T-helper 1 cell treated with Interleukin-12 subunit alpha and Interleukin-12 subunit beta and Interleukin-4 antibody, amounts not matched to agents 30 μg/mL and 1 μg/mL, for 36 hours (primary cell): ENCODE data around the gene KAT2B.
A peak's percentile ranks its signal among the peaks of the same experiment; 100 is the strongest.

Source experiments
- H3K27ac Mint-ChIP-seq: one replicate; pipeline ENCODE4 v1.8.0; 2021; ENCODE audit warnings: mild to moderate bottlenecking, mixed read lengths
- H3K27me3 Mint-ChIP-seq: one replicate; pipeline ENCODE4 v1.8.0; 2021; ENCODE audit warnings: low read depth, mixed read lengths
- H3K36me3 Mint-ChIP-seq: one replicate; pipeline ENCODE4 v1.8.0; 2021; ENCODE audit warnings: low read depth, mixed read lengths
- H3K4me1 Mint-ChIP-seq: one replicate; pipeline ENCODE4 v1.8.0; 2021; ENCODE audit warnings: low read depth, mixed read lengths
- H3K4me3 Mint-ChIP-seq: one replicate; pipeline ENCODE4 v1.8.0; 2021; ENCODE audit warnings: mild to moderate bottlenecking, moderate library complexity, mixed read lengths
- H3K9me3 Mint-ChIP-seq: one replicate; pipeline ENCODE4 v1.8.0; 2021; ENCODE audit warnings: mixed read lengths

The KAT2B gene

DNA sequence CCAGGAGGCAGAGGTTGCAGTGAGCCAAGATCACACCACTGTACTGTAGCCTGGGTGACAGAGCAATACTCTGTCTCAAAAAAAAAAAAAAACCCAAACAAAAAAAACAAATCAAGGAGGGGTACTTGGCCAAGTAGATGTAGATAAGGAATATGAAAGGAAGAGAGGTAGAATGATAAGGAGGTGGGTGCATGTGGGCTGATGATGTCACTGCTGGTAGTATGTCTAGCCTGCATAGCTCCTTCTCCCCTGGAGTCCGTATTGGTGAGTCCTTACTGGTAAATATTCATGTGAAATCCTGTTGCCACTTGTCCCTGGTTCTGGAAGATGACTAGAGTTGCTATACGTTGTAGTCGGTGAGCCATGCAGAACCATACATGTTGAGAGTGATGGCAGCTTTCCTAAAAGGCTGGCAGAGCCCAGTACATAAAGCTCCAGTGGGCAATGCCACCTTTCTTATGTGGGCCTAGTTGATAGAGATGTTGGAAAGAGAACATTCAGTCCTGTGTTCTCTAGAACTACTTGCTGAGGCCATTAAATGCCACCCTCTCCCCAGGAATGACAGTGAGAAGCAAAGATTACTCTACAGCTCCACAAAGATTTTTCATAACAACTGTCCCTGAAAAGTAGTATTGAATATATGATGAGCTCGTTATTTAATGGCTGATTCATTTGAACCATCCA is 11.0 kb downstream of the KAT2B start:
- H3K4me1 Mint-ChIP-seq = peaks cover 53% of the 10 kb centered on the region
- no peaks in the 10 kb centered on the region for H3K9me3 Mint-ChIP-seq
- peak overlapping the region; percentile 29 for H3K27ac Mint-ChIP-seq
- peaks cover 14% of the 10 kb centered on the region for H3K36me3 Mint-ChIP-seq
- H3K4me3 Mint-ChIP-seq = no peak overlapping the region
- no peaks in the 10 kb centered on the region for H3K27me3 Mint-ChIP-seq

DNA sequence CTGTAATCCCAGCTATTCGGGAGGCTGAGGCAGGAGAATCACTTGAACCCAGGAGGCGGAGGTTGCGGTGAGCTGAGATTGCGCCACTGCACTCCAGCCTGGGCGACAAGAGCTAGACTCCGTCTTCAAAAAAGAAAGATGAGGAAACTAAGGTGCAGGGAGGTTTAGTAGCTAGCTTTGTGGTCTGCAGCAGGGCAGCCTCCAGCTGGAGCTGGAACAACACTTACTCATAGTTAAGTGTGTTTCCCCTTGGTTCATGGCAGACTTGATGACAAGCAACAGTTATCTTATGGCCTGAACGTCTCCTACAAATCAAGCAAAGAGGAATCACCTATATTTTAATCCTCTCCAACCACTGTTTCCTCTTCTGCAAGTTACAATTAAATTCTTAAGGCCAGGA is 12.6 kb downstream of the KAT2B start:
- Mint-ChIP-seq H3K4me1 (peaks cover 42% of the 10 kb centered on the region), H3K9me3 (no peaks in the 10 kb centered on the region), H3K27me3 (no peaks in the 10 kb centered on the region), H3K27ac (peak overlapping the region; percentile 67), H3K4me3 (no peak overlapping the region), H3K36me3 (peaks cover 11% of the 10 kb centered on the region)

DNA sequence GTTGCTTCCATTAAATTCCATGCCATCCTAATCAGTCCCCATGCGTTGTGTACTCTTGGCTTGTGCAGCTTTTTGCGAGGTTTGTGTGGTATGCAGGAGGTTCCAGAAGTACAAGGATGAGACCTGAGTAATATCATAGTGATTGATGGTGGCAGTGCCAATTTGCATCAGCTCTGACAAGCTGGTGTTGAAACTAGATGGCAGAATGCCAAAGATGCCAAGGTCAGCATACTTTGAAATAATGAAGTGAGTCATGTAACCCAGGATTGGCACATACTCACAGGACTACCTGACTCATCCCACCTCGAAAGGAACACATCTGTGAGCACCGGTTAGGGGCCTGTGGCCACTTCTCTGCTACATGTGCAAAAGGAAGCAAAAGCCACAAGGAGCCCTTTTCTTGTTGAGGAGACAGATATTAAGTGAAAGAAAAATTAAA is 14.3 kb downstream of the KAT2B start:
- Mint-ChIP-seq H3K4me1 (peaks cover 34% of the 10 kb centered on the region), H3K9me3 (no peaks in the 10 kb centered on the region), H3K36me3 (peaks cover 11% of the 10 kb centered on the region), H3K27ac (no peak overlapping the region), H3K4me3 (no peak overlapping the region), H3K27me3 (no peaks in the 10 kb centered on the region)

DNA sequence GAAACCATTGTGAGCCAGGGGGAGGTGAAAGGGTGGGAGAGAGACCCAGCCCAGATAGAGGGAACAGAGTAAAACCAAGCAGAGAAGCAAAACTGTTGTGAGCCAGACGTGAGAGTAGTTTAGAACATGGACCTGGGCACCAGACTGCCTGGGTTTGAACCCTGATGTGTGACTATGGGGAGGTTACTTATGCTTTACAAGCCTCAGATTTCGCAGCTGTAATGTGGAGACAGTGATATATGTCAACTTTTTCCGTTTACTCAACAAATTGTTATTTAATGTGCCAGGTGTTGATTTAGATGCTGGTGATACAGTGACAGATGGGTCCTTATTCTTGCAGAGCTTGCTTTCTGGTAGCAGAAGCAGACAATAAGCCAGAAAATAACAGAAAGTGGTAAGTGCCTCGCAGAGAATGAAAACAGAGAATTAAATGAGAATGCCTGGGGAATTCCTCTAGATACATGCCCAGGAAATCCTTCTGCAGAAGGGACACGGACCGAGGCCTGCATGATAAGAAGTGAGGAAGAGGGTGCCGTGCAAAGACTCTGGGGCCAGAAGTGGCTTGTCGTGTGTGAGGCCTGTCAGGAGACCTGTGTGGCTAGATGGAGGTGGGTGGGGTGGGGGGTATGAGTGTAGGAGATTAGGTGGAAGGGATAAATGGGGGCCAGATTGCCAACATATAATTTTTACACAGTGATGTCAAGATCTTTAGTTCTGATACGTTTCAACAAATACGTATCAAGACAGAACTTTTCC is 15.0 kb downstream of the KAT2B start:
- Mint-ChIP-seq H3K27me3 (no peaks in the 10 kb centered on the region), H3K4me1 (peaks cover 36% of the 10 kb centered on the region), H3K4me3 (no peak overlapping the region)

DNA sequence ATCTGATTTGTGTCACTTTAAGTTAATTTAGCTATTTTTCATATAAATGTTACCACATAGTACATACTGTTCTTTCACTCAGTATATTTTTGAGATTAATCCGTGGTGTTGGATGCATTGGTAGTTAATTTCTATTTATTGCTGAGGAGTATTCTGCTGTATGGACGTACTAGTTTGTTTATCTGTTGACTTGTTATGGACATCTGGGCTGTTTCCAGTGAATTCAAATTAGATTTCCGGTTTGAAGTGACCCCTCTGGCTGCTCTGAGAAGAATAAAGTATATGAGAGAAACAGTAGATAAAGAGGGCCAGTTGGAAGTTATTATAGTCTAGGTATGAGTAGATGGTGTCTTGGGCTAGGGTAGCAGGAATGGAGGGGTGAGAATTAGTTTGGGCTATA is 15.6 kb downstream of the KAT2B start:
- Mint-ChIP-seq H3K4me3 (no peak overlapping the region), H3K36me3 (peaks cover 15% of the 10 kb centered on the region), H3K27ac (no peak overlapping the region), H3K4me1 (peaks cover 34% of the 10 kb centered on the region), H3K27me3 (no peaks in the 10 kb centered on the region), H3K9me3 (peaks cover 4% of the 10 kb centered on the region)

More for the DNA sequence above, 15.0 kb downstream of the KAT2B start:
- H3K36me3 Mint-ChIP-seq = peaks cover 15% of the 10 kb centered on the region
- peaks cover 4% of the 10 kb centered on the region for H3K9me3 Mint-ChIP-seq
- no peak overlapping the region for H3K27ac Mint-ChIP-seq

DNA sequence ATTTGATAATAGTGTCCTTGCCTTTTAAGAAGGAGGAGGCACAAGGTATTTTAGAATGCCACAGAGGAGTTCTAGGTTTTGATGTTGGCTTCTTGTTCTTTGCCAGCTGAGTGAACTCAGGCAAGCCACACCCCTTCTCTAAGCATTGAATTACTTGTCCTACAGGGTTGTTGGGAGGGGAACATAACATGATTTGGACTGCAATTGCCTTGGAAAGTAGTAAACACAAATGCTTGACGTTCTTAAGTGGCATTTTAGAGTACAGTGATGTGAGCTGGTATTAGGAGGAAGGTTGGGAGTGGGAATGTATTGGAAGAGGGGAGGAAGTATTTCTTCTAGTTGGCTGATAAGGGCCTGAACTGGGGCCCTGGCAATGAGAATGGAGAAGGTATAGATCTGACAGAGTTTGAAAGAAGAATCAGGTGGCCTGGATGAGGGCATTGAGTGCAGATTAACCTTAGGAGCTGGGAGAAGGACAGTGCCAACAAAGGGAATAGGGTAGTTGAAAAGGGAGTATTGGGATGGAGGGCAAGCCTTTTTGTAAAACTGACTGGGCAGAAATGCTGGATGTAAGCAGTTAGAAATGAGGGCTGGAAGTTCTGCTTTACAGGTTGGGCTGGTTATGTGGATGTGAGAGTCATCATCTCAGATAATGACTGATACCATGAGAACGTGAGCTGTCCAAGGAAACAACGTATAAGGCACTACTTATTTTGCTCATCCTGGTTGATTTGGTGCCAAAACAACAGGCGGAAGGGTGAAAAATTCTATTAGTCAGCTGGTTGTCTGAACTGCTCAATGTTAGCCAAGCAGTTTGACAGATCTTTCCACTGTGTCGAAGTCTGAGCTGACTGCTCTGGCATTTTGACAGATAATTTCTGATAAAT is 16.7 kb downstream of the KAT2B start:
- peaks cover 10% of the 10 kb centered on the region for H3K36me3 Mint-ChIP-seq
- peaks cover 4% of the 10 kb centered on the region for H3K9me3 Mint-ChIP-seq
- H3K4me3 Mint-ChIP-seq = no peak overlapping the region
- H3K4me1 Mint-ChIP-seq = peaks cover 29% of the 10 kb centered on the region
- no peak overlapping the region for H3K27ac Mint-ChIP-seq
- no peaks in the 10 kb centered on the region for H3K27me3 Mint-ChIP-seq

DNA sequence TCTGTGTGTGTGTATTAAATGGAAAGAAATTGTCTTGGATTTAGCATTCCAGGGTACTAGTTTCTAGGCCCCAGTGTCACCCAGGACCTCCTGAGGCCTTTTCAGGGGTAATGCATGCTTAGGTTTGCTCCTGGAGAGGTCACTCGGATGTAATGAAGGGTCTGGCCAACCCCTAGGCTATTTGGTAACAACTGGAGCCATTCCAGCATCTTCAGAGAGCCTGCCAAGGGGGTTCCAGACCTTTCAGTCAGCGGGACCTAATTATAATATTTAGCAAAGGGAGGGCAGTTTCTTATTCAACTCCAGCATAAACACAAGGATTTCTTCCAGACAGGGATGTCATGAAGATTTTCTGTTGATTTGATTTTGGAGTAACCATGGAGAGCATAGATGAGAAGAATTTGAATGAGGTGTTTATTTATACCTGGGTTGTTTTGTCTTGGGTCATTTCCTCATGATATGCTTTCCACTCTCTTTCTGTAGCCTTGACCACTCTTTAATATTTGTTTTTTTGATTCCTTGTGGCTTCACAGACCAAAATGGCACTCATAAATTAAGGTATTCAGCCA is 17.4 kb downstream of the KAT2B start:
- no peak overlapping the region for H3K27ac Mint-ChIP-seq

DNA sequence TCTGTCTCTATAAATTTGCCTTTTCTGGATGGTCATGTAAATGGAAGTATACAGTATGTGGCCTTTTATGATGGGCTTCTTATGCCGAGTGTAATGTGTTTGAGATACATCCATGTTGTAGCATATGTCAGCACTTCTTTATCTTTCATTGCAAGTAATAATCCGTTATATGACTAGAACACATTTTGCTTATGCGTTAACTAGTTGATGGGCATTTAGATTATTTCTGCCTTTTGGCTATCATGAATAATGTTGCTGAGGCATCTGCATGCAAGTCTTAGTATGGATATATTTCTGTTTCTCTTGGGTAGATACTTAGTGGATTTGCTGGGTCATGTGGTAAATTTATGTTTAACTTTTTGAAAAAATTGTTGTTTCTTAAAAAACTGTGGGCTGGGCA is 19.7 kb downstream of the KAT2B start:
- Mint-ChIP-seq H3K36me3 (peaks cover 17% of the 10 kb centered on the region), H3K4me1 (peaks cover 36% of the 10 kb centered on the region), H3K4me3 (no peak overlapping the region), H3K9me3 (peaks cover 4% of the 10 kb centered on the region), H3K27me3 (no peaks in the 10 kb centered on the region), H3K27ac (peak overlapping the region; percentile 66)

More for the DNA sequence above, 17.4 kb downstream of the KAT2B start:
- Mint-ChIP-seq H3K27me3 (no peaks in the 10 kb centered on the region), H3K4me3 (no peak overlapping the region), H3K4me1 (peaks cover 28% of the 10 kb centered on the region), H3K9me3 (peaks cover 4% of the 10 kb centered on the region), H3K36me3 (peaks cover 10% of the 10 kb centered on the region)

DNA sequence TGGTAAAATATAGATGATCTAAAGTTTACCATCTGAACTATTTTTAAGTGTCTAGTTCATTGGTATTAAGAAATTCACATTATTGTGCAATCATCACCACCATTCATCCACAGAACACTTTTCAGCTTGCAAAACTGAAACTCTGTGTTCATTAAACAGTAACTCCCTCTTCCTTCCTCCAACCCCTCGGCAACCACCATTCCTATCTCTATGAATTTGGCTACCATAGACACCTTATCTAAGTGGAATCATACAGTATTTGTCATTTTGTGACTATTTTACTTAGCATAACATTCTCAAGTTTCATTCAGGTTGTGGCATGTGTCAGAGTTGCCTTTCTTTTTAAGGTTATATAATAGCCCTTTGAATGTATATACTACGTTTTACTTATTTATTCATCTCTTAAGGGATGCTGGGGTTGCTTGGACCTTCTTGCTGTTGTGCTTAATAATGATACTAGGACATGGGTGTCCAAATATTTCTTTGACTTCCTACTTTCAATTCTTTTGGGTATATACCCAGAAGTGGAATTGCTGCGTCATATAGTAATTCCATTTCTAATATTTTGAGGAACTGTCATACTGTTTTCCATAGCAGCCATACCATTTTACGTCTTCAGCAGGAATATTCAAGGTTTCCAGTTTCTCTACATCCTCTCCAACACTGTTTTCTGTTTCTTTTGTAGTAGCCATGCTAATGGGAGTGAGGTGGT is 20.9 kb downstream of the KAT2B start:
- Mint-ChIP-seq H3K27me3 (no peaks in the 10 kb centered on the region), H3K4me1 (peaks cover 43% of the 10 kb centered on the region), H3K9me3 (peaks cover 4% of the 10 kb centered on the region), H3K36me3 (peaks cover 20% of the 10 kb centered on the region), H3K27ac (peak overlapping the region; percentile 18), H3K4me3 (peak overlapping the region; percentile 26)

DNA sequence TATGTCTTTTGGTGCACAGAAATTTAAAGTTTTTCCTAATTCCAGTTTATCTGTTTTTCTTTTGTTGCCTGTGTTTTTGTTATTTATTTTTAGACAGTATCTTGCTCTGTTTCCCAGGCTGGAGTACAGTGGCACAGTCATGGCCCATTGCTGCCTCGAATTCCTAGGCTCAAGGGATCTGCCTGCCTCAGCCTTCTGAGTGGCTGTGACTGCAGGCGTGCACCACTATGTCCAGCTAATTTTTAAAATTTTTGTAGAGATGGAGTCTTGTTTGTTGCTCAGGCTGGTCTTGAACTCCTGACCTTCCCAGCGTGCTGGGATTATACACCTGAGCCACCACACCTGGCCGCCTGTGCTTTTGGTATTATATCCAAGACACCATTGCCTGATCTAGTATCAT is 22.8 kb downstream of the KAT2B start:
- no peaks in the 10 kb centered on the region for H3K27me3 Mint-ChIP-seq
- no peak overlapping the region for H3K4me3 Mint-ChIP-seq
- peaks cover 48% of the 10 kb centered on the region for H3K4me1 Mint-ChIP-seq
- no peak overlapping the region for H3K27ac Mint-ChIP-seq
- H3K36me3 Mint-ChIP-seq = peaks cover 18% of the 10 kb centered on the region
- H3K9me3 Mint-ChIP-seq = peaks cover 4% of the 10 kb centered on the region

DNA sequence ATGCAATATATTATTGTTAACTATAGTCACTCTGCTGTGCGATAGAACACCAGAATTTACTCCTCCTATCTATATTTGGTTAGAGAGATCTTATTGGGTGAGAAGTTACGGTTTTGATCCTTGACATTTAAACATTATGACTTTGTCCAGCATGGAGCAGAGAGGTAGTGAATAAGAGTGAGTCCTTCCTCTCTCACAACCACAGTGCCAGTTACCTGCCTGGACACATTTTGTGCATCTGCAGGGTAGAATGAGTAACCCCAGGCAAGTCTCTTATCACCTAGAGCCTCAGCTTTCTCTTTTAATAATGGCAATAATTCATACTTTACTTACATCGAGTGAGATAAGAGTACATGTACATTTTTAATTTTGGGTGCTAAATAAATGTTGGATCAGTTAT is 24.1 kb downstream of the KAT2B start:
- Mint-ChIP-seq H3K4me3 (no peak overlapping the region), H3K27ac (peak overlapping the region; percentile 1), H3K36me3 (peaks cover 26% of the 10 kb centered on the region), H3K4me1 (peaks cover 58% of the 10 kb centered on the region), H3K9me3 (peaks cover 11% of the 10 kb centered on the region), H3K27me3 (no peaks in the 10 kb centered on the region)

DNA sequence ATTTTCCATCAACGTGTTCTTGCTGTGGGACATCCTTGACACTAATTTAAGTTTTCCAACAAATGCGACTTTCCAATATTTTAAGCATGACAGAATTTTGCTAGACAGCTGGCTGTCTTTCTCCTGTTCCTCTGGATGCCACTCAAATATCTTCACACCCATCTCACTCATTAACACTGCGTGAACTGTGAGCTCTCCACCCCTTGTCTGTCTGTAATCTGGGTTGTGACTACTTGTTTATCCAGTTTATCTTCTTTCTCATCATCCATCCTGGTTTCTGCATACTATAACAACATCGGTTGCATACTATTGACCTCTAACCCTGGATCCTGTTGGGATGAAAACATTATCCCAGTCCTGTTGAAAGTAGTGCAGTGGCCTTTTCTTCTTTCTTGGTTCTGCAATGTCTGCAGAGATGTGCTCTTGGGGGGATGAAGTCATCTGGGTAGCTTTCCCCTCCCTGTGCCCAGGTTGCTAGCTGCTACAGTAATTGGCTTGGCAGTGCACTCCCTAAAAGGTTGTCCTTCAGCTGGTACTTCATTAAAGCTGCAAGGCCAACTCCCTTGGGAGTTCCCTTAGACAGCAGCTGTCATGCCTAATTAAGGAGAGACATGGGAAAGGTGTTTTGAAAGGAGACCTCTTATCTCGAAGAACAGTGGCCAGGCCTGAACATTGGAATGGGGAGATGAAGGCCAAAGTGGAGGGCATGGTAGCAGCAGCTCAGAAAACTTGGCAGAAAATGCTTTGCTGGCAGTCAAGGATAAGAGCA is 24.7 kb downstream of the KAT2B start:
- Mint-ChIP-seq H3K27me3 (no peaks in the 10 kb centered on the region), H3K4me1 (peaks cover 57% of the 10 kb centered on the region), H3K27ac (no peak overlapping the region), H3K9me3 (peaks cover 8% of the 10 kb centered on the region), H3K4me3 (no peak overlapping the region), H3K36me3 (peaks cover 27% of the 10 kb centered on the region)

DNA sequence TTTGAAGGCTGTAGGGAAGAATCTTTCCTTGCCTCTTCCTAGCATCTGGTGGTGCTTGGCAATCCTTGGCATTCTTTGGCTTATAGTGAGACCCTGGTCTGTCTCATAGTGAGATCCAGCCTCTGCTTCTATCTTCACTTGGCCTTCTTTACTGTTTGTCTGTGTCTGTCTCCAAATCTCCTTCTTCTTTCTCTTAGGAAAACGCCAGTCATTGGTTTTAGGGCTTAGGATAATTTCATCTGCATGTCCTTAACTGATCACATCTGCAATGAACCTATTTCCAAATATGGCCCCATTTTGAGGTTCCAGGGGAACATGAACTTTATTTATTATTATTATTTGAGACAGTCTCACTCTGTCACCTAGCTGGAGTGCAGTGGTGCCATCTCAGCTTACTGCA is 25.8 kb downstream of the KAT2B start:
- Mint-ChIP-seq H3K27me3 (no peaks in the 10 kb centered on the region), H3K9me3 (peaks cover 7% of the 10 kb centered on the region)

More for the DNA sequence above, 25.8 kb downstream of the KAT2B start:
- Mint-ChIP-seq H3K27ac (no peak overlapping the region), H3K36me3 (peaks cover 25% of the 10 kb centered on the region), H3K4me1 (peaks cover 50% of the 10 kb centered on the region), H3K4me3 (no peak overlapping the region)
